IPS DF 19.7 (cell line): ENCODE results near the gene SRMS.

Experiments used
- DNase-seq: peaks from one replicate; pipeline ENCODE4 v3.0.0-alpha.2; 2013; ENCODE audit warnings: low read depth, low spot score

Gene SRMS

GRCh38 chr20:63553933-63554290 lies 6.4 kb upstream of the SRMS start, which contains the start of gene FNDC11:
Gene FNDC11, plus strand, starts transcription at chr20:63554159. Its CDS starts 1,505 bp downstream, at chr20:63555664.
- no peak for DNase-seq

GRCh38 chr20:63553251-63553932 lies 5.8 kb upstream of the SRMS start:
- DNase-seq: no peak

- no peak for DNase-seq
Measured at GRCh38 chr20:63552481-63553249, 5.1 kb upstream of the SRMS start.

GRCh38 chr20:63551068-63551467 lies 3.5 kb upstream of the SRMS start:
- no peak for DNase-seq

GRCh38 chr20:63549679-63550282 lies 2.2 kb upstream of the SRMS start:
- no peak for DNase-seq

- no peak for DNase-seq
Measured at GRCh38 chr20:63549019-63549418, 1.5 kb upstream of the SRMS start.

GRCh38 chr20:63548542-63548941 lies 993 bp upstream of the SRMS start:
- DNase-seq: no peak

- DNase-seq: no peak
Measured at GRCh38 chr20:63546956-63547724, 409 bp downstream of the SRMS start.

GRCh38 chr20:63546256-63546955 lies 1.1 kb downstream of the SRMS start:
- no peak for DNase-seq

GRCh38 chr20:63545814-63546213 lies 1.7 kb downstream of the SRMS start:
- no peak for DNase-seq

GRCh38 chr20:63544958-63545516 lies 2.5 kb downstream of the SRMS start:
- DNase-seq: no peak

- no peak for DNase-seq
Measured at GRCh38 chr20:63544241-63544957, 3.1 kb downstream of the SRMS start.

- no peak for DNase-seq
Measured at GRCh38 chr20:63543733-63544132, 3.8 kb downstream of the SRMS start.

- DNase-seq: no peak
Measured at GRCh38 chr20:63543131-63543530, 4.4 kb downstream of the SRMS start.

- no peak for DNase-seq
Measured at GRCh38 chr20:63542696-63543095, 4.9 kb downstream of the SRMS start.

- no peak for DNase-seq
Measured at GRCh38 chr20:63542031-63542559, 5.5 kb downstream of the SRMS start.

- no peak for DNase-seq
Measured at GRCh38 chr20:63541371-63541770, 6.2 kb downstream of the SRMS start.

- DNase-seq: no peak
Measured at GRCh38 chr20:63540417-63541186, 6.9 kb downstream of the SRMS start.
